Measurements from ENCODE around the gene ZNF860. TPM values are rescaled to one million over a fixed set of nuclear protein-coding genes. Genes with fewer than 3 reads are reported as not detected.

Gene ZNF860
- total RNA-seq: 0.62 TPM
- polyA plus RNA-seq (ENCODE audit: insufficient read depth in 1 of 8, insufficient read length in 8 of 8, low replicate concordance in 1 of 8): under 1 TPM; 0.37 to 0.95 (median 0.58) TPM
- long read RNA-seq, donor 1: 0 reads
- long read RNA-seq, donor 2: 0 reads
- long read RNA-seq, donor 3, partial matches to known transcripts: 0 of 1 reads
- long read RNA-seq, donor 3, other reads (novel, unspliced or antisense): 0 of 1 reads
- long read RNA-seq, donor 4: 0 reads
- long read RNA-seq, donor 5: 0 reads
- long read RNA-seq, donor 6: 0 reads
- long read RNA-seq, donor 7: 0 reads
- long read RNA-seq, donor 8, partial matches to known transcripts: 0 of 1 reads
- long read RNA-seq, donor 8, other reads (novel, unspliced or antisense): 0 of 1 reads
- long read RNA-seq, donor 9: 0 reads
- long read RNA-seq, donor 10: 0 reads
- long read RNA-seq, donor 11: 0 reads

- no peaks in the 10 kb centered on the region for H3K36me3 ChIP-seq (ENCODE audit: control insufficient read depth, insufficient read depth, low read length)
- peaks cover 11% of the 10 kb centered on the region for H3K4me1 ChIP-seq (ENCODE audit: control insufficient read depth, insufficient read depth, low read length)
- peak; percentile 96 for DNase-seq
- 2% methylated on average over 58 of the region's 65 CpGs for WGBS (ENCODE audit: insufficient coverage)
- peak within 1 kb of the TSS; percentile 74 for H3K4me3 ChIP-seq (ENCODE audit: low read length)
- peak within 1 kb of the TSS; percentile 79 for H3K27ac ChIP-seq (ENCODE audit: low read length)
- peaks cover 8% of the 10 kb centered on the region for H3K27me3 ChIP-seq (ENCODE audit: control insufficient read depth, insufficient read depth, low read length)
- H3K9me3 ChIP-seq (replicated peaks; ENCODE audit: control insufficient read depth, low read depth, low read length): no peaks in the 10 kb centered on the region
Observed at GRCh38 chr3:31981206-31982181, at the start of gene ZNF860, which contains the start of gene OSBPL10. Gene ZNF860, plus strand, starts transcription at chr3:31981750. Its CDS starts 7,330 bp downstream, at chr3:31989080. Gene OSBPL10, minus strand, starts transcription at chr3:31981262. Its CDS starts 83 bp downstream, at chr3:31981179.

- H3K27me3 ChIP-seq (ENCODE audit: control insufficient read depth, insufficient read depth, low read length): no peaks in the 10 kb centered on the region
- DNase-seq: no peak
- H3K27ac ChIP-seq (ENCODE audit: low read length): no peak overlapping the region
- no peaks in the 10 kb centered on the region for H3K4me1 ChIP-seq (ENCODE audit: control insufficient read depth, insufficient read depth, low read length)
- no peaks in the 10 kb centered on the region for H3K36me3 ChIP-seq (ENCODE audit: control insufficient read depth, insufficient read depth, low read length)
- WGBS (ENCODE audit: insufficient coverage): no CpG with 5 or more reads among the region's 3 CpGs
- H3K9me3 ChIP-seq (replicated peaks; ENCODE audit: control insufficient read depth, low read depth, low read length): no peaks in the 10 kb centered on the region
- H3K4me3 ChIP-seq (ENCODE audit: low read length): no peak overlapping the region
Observed at GRCh38 chr3:31932990-31933389, 48.6 kb upstream of the ZNF860 start.

- no peak overlapping the region for H3K27ac ChIP-seq (ENCODE audit: low read length)
- no peaks in the 10 kb centered on the region for H3K4me1 ChIP-seq (ENCODE audit: control insufficient read depth, insufficient read depth, low read length)
- H3K27me3 ChIP-seq (ENCODE audit: control insufficient read depth, insufficient read depth, low read length): no peaks in the 10 kb centered on the region
- H3K4me3 ChIP-seq (ENCODE audit: low read length): no peak overlapping the region
- H3K36me3 ChIP-seq (ENCODE audit: control insufficient read depth, insufficient read depth, low read length): no peaks in the 10 kb centered on the region
- H3K9me3 ChIP-seq (replicated peaks; ENCODE audit: control insufficient read depth, low read depth, low read length): no peaks in the 10 kb centered on the region
- WGBS (ENCODE audit: insufficient coverage): no CpG with 5 or more reads among the region's 1 CpG
- DNase-seq: no peak
Observed at GRCh38 chr3:31934018-31934417, 47.5 kb upstream of the ZNF860 start.

GRCh38 chr3:31934866-31935265 is 46.7 kb upstream of the ZNF860 start:
- Histone ChIP-seq H3K4me1 (ENCODE audit: control insufficient read depth, insufficient read depth, low read length) (no peaks in the 10 kb centered on the region), H3K4me3 (ENCODE audit: low read length) (no peak overlapping the region), H3K36me3 (ENCODE audit: control insufficient read depth, insufficient read depth, low read length) (no peaks in the 10 kb centered on the region), H3K27ac (ENCODE audit: low read length) (no peak overlapping the region), H3K27me3 (ENCODE audit: control insufficient read depth, insufficient read depth, low read length) (no peaks in the 10 kb centered on the region), H3K9me3 (replicated peaks; ENCODE audit: control insufficient read depth, low read depth, low read length) (no peaks in the 10 kb centered on the region)
- no CpG with 5 or more reads among the region's 3 CpGs for WGBS (ENCODE audit: insufficient coverage)
- DNase-seq: no peak

GRCh38 chr3:31936420-31937060 is 45.0 kb upstream of the ZNF860 start:
- peaks cover 3% of the 10 kb centered on the region for H3K4me1 ChIP-seq (ENCODE audit: control insufficient read depth, insufficient read depth, low read length)
- peak; percentile 60 for DNase-seq
- no peaks in the 10 kb centered on the region for H3K9me3 ChIP-seq (replicated peaks; ENCODE audit: control insufficient read depth, low read depth, low read length)
- H3K4me3 ChIP-seq (ENCODE audit: low read length): no peak overlapping the region
- no peaks in the 10 kb centered on the region for H3K36me3 ChIP-seq (ENCODE audit: control insufficient read depth, insufficient read depth, low read length)
- peak overlapping the region; percentile 15 for H3K27ac ChIP-seq (ENCODE audit: low read length)
- no CpG with 5 or more reads among the region's 1 CpG for WGBS (ENCODE audit: insufficient coverage)
- H3K27me3 ChIP-seq (ENCODE audit: control insufficient read depth, insufficient read depth, low read length): no peaks in the 10 kb centered on the region

GRCh38 chr3:31937225-31937624 is 44.3 kb upstream of the ZNF860 start:
- Histone ChIP-seq H3K4me1 (ENCODE audit: control insufficient read depth, insufficient read depth, low read length) (peaks cover 3% of the 10 kb centered on the region), H3K27me3 (ENCODE audit: control insufficient read depth, insufficient read depth, low read length) (no peaks in the 10 kb centered on the region), H3K27ac (ENCODE audit: low read length) (no peak overlapping the region), H3K36me3 (ENCODE audit: control insufficient read depth, insufficient read depth, low read length) (no peaks in the 10 kb centered on the region), H3K9me3 (replicated peaks; ENCODE audit: control insufficient read depth, low read depth, low read length) (no peaks in the 10 kb centered on the region), H3K4me3 (ENCODE audit: low read length) (no peak overlapping the region)
- no peak for DNase-seq
- WGBS (ENCODE audit: insufficient coverage): 82% methylated on average over 2 of the region's 4 CpGs

GRCh38 chr3:31942446-31942845 is 39.1 kb upstream of the ZNF860 start:
- H3K36me3 ChIP-seq (ENCODE audit: control insufficient read depth, insufficient read depth, low read length): no peaks in the 10 kb centered on the region
- WGBS (ENCODE audit: insufficient coverage): no CpG with 5 or more reads among the region's 2 CpGs
- peaks cover 21% of the 10 kb centered on the region for H3K4me1 ChIP-seq (ENCODE audit: control insufficient read depth, insufficient read depth, low read length)
- no peaks in the 10 kb centered on the region for H3K27me3 ChIP-seq (ENCODE audit: control insufficient read depth, insufficient read depth, low read length)
- H3K4me3 ChIP-seq (ENCODE audit: low read length): no peak overlapping the region
- no peak overlapping the region for H3K27ac ChIP-seq (ENCODE audit: low read length)
- DNase-seq: no peak
- H3K9me3 ChIP-seq (replicated peaks; ENCODE audit: control insufficient read depth, low read depth, low read length): no peaks in the 10 kb centered on the region

GRCh38 chr3:31943041-31943440 is 38.5 kb upstream of the ZNF860 start:
- no peak overlapping the region for H3K4me3 ChIP-seq (ENCODE audit: low read length)
- H3K27me3 ChIP-seq (ENCODE audit: control insufficient read depth, insufficient read depth, low read length): no peaks in the 10 kb centered on the region
- no peaks in the 10 kb centered on the region for H3K9me3 ChIP-seq (replicated peaks; ENCODE audit: control insufficient read depth, low read depth, low read length)
- no peak for DNase-seq
- H3K36me3 ChIP-seq (ENCODE audit: control insufficient read depth, insufficient read depth, low read length): no peaks in the 10 kb centered on the region
- H3K27ac ChIP-seq (ENCODE audit: low read length): no peak overlapping the region
- peaks cover 26% of the 10 kb centered on the region for H3K4me1 ChIP-seq (ENCODE audit: control insufficient read depth, insufficient read depth, low read length)

- H3K36me3 ChIP-seq (ENCODE audit: control insufficient read depth, insufficient read depth, low read length): no peaks in the 10 kb centered on the region
- H3K9me3 ChIP-seq (replicated peaks; ENCODE audit: control insufficient read depth, low read depth, low read length): peaks cover 8% of the 10 kb centered on the region
- H3K27me3 ChIP-seq (ENCODE audit: control insufficient read depth, insufficient read depth, low read length): no peaks in the 10 kb centered on the region
- peak overlapping the region; percentile 80 for H3K27ac ChIP-seq (ENCODE audit: low read length)
- H3K4me1 ChIP-seq (ENCODE audit: control insufficient read depth, insufficient read depth, low read length): peaks cover 26% of the 10 kb centered on the region
- WGBS (ENCODE audit: insufficient coverage): no CpG with 5 or more reads among the region's 3 CpGs
- no peak overlapping the region for H3K4me3 ChIP-seq (ENCODE audit: low read length)
- DNase-seq: peak; percentile 95
Observed at GRCh38 chr3:31945738-31946052, 35.9 kb upstream of the ZNF860 start.
